Stimulated activated naive CD8-positive, alpha-beta T cell treated with anti-CD3 and anti-CD28 coated beads, Interleukin-15, Interleukin-2, amounts not matched to agents 100 ng/mL and 50 ng/mL, for 24 hours (primary cell): ENCODE data around the gene MITF.
"Not testable (repeated sequence)": the region's sequence is repeated elsewhere in the genome, so short reads cannot be mapped to it uniquely, and the experiment has no call there.

Experiments used
- H3K27ac Mint-ChIP-seq: one replicate; pipeline ENCODE4 v1.8.0; 2021; ENCODE audit warnings: mild to moderate bottlenecking, mixed read lengths
- H3K27me3 Mint-ChIP-seq: one replicate; pipeline ENCODE4 v1.8.0; 2021; ENCODE audit warnings: mixed read lengths
- H3K36me3 Mint-ChIP-seq: one replicate; pipeline ENCODE4 v1.8.0; 2021; ENCODE audit warnings: low read depth, mixed read lengths
- H3K4me1 Mint-ChIP-seq: one replicate; pipeline ENCODE4 v1.8.0; 2021; ENCODE audit warnings: low read depth, mixed read lengths
- H3K4me3 Mint-ChIP-seq: one replicate; pipeline ENCODE4 v1.8.0; 2021; ENCODE audit warnings: mild to moderate bottlenecking, mixed read lengths
- H3K9me3 Mint-ChIP-seq: one replicate; pipeline ENCODE4 v1.8.0; 2021; ENCODE audit warnings: mixed read lengths

MITF gene

GRCh38 chr3:69781593-69781992, 42.3 kb downstream of the MITF start:
- no peaks in the 10 kb centered on the region for H3K4me1 Mint-ChIP-seq
- H3K9me3 Mint-ChIP-seq = peaks cover 4% of the 10 kb centered on the region
- no peak overlapping the region for H3K4me3 Mint-ChIP-seq

GRCh38 chr3:69784954-69785514, 45.8 kb downstream of the MITF start:
- H3K27me3 Mint-ChIP-seq = no peaks in the 10 kb centered on the region
- no peak overlapping the region for H3K4me3 Mint-ChIP-seq
- no peaks in the 10 kb centered on the region for H3K9me3 Mint-ChIP-seq
- H3K4me1 Mint-ChIP-seq = no peaks in the 10 kb centered on the region
- H3K27ac Mint-ChIP-seq = no peak overlapping the region
- H3K36me3 Mint-ChIP-seq = no peaks in the 10 kb centered on the region

More at GRCh38 chr3:69781593-69781992, 42.3 kb downstream of the MITF start:
- no peak overlapping the region for H3K27ac Mint-ChIP-seq
- no peaks in the 10 kb centered on the region for H3K27me3 Mint-ChIP-seq
- H3K36me3 Mint-ChIP-seq = no peaks in the 10 kb centered on the region

GRCh38 chr3:69785769-69786320, 46.6 kb downstream of the MITF start:
- Mint-ChIP-seq H3K4me3 (no peak overlapping the region), H3K36me3 (no peaks in the 10 kb centered on the region), H3K4me1 (no peaks in the 10 kb centered on the region), H3K27me3 (no peaks in the 10 kb centered on the region), H3K27ac (no peak overlapping the region), H3K9me3 (no peaks in the 10 kb centered on the region)

- Mint-ChIP-seq H3K4me1 (no peaks in the 10 kb centered on the region), H3K4me3 (no peak overlapping the region), H3K36me3 (no peaks in the 10 kb centered on the region), H3K9me3 (no peaks in the 10 kb centered on the region), H3K27me3 (no peaks in the 10 kb centered on the region), H3K27ac (no peak overlapping the region)
These were observed 47.6 kb downstream of the MITF start for GRCh38 chr3:69786854-69787253.

- H3K9me3 Mint-ChIP-seq = no peaks in the 10 kb centered on the region
- no peak overlapping the region for H3K27ac Mint-ChIP-seq
- no peaks in the 10 kb centered on the region for H3K4me1 Mint-ChIP-seq
- no peaks in the 10 kb centered on the region for H3K27me3 Mint-ChIP-seq
- H3K36me3 Mint-ChIP-seq = no peaks in the 10 kb centered on the region
- no peak overlapping the region for H3K4me3 Mint-ChIP-seq
These were observed 48.3 kb downstream of the MITF start for GRCh38 chr3:69787436-69788168.

- Mint-ChIP-seq H3K27ac (no peak overlapping the region), H3K4me1 (no peaks in the 10 kb centered on the region), H3K36me3 (no peaks in the 10 kb centered on the region), H3K27me3 (no peaks in the 10 kb centered on the region), H3K9me3 (no peaks in the 10 kb centered on the region), H3K4me3 (no peak overlapping the region)
These were observed 51.8 kb downstream of the MITF start for GRCh38 chr3:69791106-69791505.

GRCh38 chr3:69791919-69792399, 52.7 kb downstream of the MITF start:
- H3K27me3 Mint-ChIP-seq = no peaks in the 10 kb centered on the region
- no peaks in the 10 kb centered on the region for H3K36me3 Mint-ChIP-seq
- H3K4me1 Mint-ChIP-seq = no peaks in the 10 kb centered on the region
- H3K9me3 Mint-ChIP-seq = no peaks in the 10 kb centered on the region
- H3K27ac Mint-ChIP-seq = no peak overlapping the region
- no peak overlapping the region for H3K4me3 Mint-ChIP-seq

GRCh38 chr3:69796126-69796525, 56.9 kb downstream of the MITF start:
- not testable (repeated sequence) for H3K9me3 Mint-ChIP-seq, H3K27ac Mint-ChIP-seq, H3K4me1 Mint-ChIP-seq, H3K27me3 Mint-ChIP-seq, H3K36me3 Mint-ChIP-seq, H3K4me3 Mint-ChIP-seq

- Mint-ChIP-seq H3K27me3 (peaks cover 3% of the 10 kb centered on the region), H3K9me3 (peaks cover 6% of the 10 kb centered on the region), H3K27ac (no peak overlapping the region), H3K4me1 (no peaks in the 10 kb centered on the region), H3K36me3 (no peaks in the 10 kb centered on the region), H3K4me3 (no peak overlapping the region)
These were observed 64.5 kb downstream of the MITF start for GRCh38 chr3:69803681-69804270.

- no peak overlapping the region for H3K27ac Mint-ChIP-seq
- H3K4me3 Mint-ChIP-seq = no peak overlapping the region
- no peaks in the 10 kb centered on the region for H3K36me3 Mint-ChIP-seq
- H3K27me3 Mint-ChIP-seq = peaks cover 3% of the 10 kb centered on the region
- H3K4me1 Mint-ChIP-seq = no peaks in the 10 kb centered on the region
- peaks cover 6% of the 10 kb centered on the region for H3K9me3 Mint-ChIP-seq
These were observed 66.2 kb downstream of the MITF start for GRCh38 chr3:69805491-69805890.

- no peaks in the 10 kb centered on the region for H3K36me3 Mint-ChIP-seq
- no peaks in the 10 kb centered on the region for H3K9me3 Mint-ChIP-seq
- H3K4me1 Mint-ChIP-seq = no peaks in the 10 kb centered on the region
- H3K27me3 Mint-ChIP-seq = peaks cover 3% of the 10 kb centered on the region
- no peak overlapping the region for H3K27ac Mint-ChIP-seq
- no peak overlapping the region for H3K4me3 Mint-ChIP-seq
These were observed 67.6 kb downstream of the MITF start for GRCh38 chr3:69806735-69807438.

- H3K27ac Mint-ChIP-seq = no peak overlapping the region
- H3K4me3 Mint-ChIP-seq = no peak overlapping the region
- no peaks in the 10 kb centered on the region for H3K4me1 Mint-ChIP-seq
- H3K27me3 Mint-ChIP-seq = peaks cover 3% of the 10 kb centered on the region
- H3K9me3 Mint-ChIP-seq = no peaks in the 10 kb centered on the region
- H3K36me3 Mint-ChIP-seq = no peaks in the 10 kb centered on the region
These were observed 68.4 kb downstream of the MITF start for GRCh38 chr3:69807674-69808073.

GRCh38 chr3:69809076-69809835, 70.0 kb downstream of the MITF start:
- no peaks in the 10 kb centered on the region for H3K36me3 Mint-ChIP-seq
- peaks cover 3% of the 10 kb centered on the region for H3K27me3 Mint-ChIP-seq
- no peak overlapping the region for H3K4me3 Mint-ChIP-seq
- H3K4me1 Mint-ChIP-seq = no peaks in the 10 kb centered on the region
- no peaks in the 10 kb centered on the region for H3K9me3 Mint-ChIP-seq
- H3K27ac Mint-ChIP-seq = no peak overlapping the region
